IMR-90 (cell line): ENCODE data around the gene IPMK. TPM values are rescaled to one million over a fixed set of nuclear protein-coding genes. Genes with fewer than 3 reads are reported as not detected.

Experiments used
- ATAC-seq: fragments of 200-7000 bp; cut with Tn5 transposase; 2 replicates; pipeline ENCODE4 v1.9.1; 2020; ENCODE audit warnings: low read depth, mild to moderate bottlenecking, moderate library complexity
- BruUV-seq: library from RNA; stranded (reverse); fragments of 400-500 nt; replicated peaks from 2 replicates; lab custom pipeline; 2021; lab: Mats Ljungman, UMichigan
- CTCF ChIA-PET: fragments of 300-600 bp; formaldehyde crosslinking; extraction: SDS; loops from one replicate; lab custom pipeline; 2021; ENCODE audit warnings: antibody characterized with exemption; lab: Yijun Ruan, JAX
- POLR2A ChIA-PET: fragments of 300-600 bp; sonication (Branson Sonifier 250); formaldehyde crosslinking; loops from one replicate; lab custom pipeline; 2022; ENCODE audit warnings: antibody characterized with exemption; ENCODE audit not compliant: unreplicated experiment; lab: Charles Lee
- DNase-seq: peaks from one replicate; pipeline ENCODE4 v3.0.0; 2013
- H2AFZ ChIP-seq: replicated peaks from 2 replicates; pipeline ENCODE3; 2013; ENCODE audit warnings: low read length, mild to moderate bottlenecking; ENCODE audit not compliant: poor library complexity
- H2AK5ac ChIP-seq: 2 replicates; pipeline ENCODE4 v1.6.1; 2013; ENCODE audit warnings: low read depth, low read length, inconsistent platforms
- H2AK9ac ChIP-seq: replicated peaks from 2 replicates; pipeline ENCODE3; 2013; ENCODE audit warnings: mild to moderate bottlenecking, low read depth, low read length, moderate library complexity; ENCODE audit not compliant: poor library complexity
- H2BK120ac ChIP-seq: 2 replicates; pipeline ENCODE4 v1.6.1; 2013; ENCODE audit warnings: low read depth, low read length, inconsistent platforms
- H2BK15ac ChIP-seq: 3 replicates; pipeline ENCODE4 v1.6.1; 2013; ENCODE audit warnings: low read depth, low read length, inconsistent platforms
- H2BK20ac ChIP-seq: 2 replicates; pipeline ENCODE4 v1.6.1; 2013; ENCODE audit warnings: low read depth, mild to moderate bottlenecking, inconsistent platforms, low read length, moderate library complexity
- H2BK5ac ChIP-seq: 2 replicates; pipeline ENCODE4 v1.6.1; 2013; ENCODE audit warnings: mild to moderate bottlenecking, low read depth, low read length, inconsistent platforms; ENCODE audit not compliant: poor library complexity, severe bottlenecking
- H3K14ac ChIP-seq: replicated peaks from 2 replicates; pipeline ENCODE4 v1.6.1; 2013; ENCODE audit warnings: low read depth, low read length, inconsistent platforms
- H3K18ac ChIP-seq: 2 replicates; pipeline ENCODE4 v1.6.1; 2013; ENCODE audit warnings: low read depth, low read length, control low read depth
- H3K23ac ChIP-seq: 2 replicates; pipeline ENCODE4 v1.6.1; 2013; ENCODE audit warnings: low read depth, low read length, inconsistent platforms
- H3K27ac ChIP-seq: 2 replicates; pipeline ENCODE4 v1.5.1; 2013; ENCODE audit warnings: mild to moderate bottlenecking, control low read depth, low read length; ENCODE audit not compliant: insufficient read depth
- H3K27me3 ChIP-seq: 2 replicates; pipeline ENCODE4 v1.6.1; 2013; ENCODE audit warnings: low read length; ENCODE audit not compliant: control insufficient read depth, insufficient read depth
- H3K36me3 ChIP-seq: 2 replicates; pipeline ENCODE4 v1.6.1; 2013; ENCODE audit warnings: low read length, mixed read lengths; ENCODE audit not compliant: control insufficient read depth, insufficient read depth
- H3K4ac ChIP-seq: 2 replicates; pipeline ENCODE4 v1.6.1; 2013; ENCODE audit warnings: low read depth, low read length, inconsistent platforms
- H3K4me1 ChIP-seq: 2 replicates; pipeline ENCODE4 v1.6.1; 2013; ENCODE audit warnings: low read length, mixed read lengths; ENCODE audit not compliant: control insufficient read depth, insufficient read depth
- H3K4me2 ChIP-seq: 2 replicates; pipeline ENCODE4 v1.6.1; 2013; ENCODE audit warnings: low read depth, mild to moderate bottlenecking, control low read depth, low read length, moderate library complexity
- H3K4me3 ChIP-seq: 2 replicates; pipeline ENCODE4 v1.5.1; 2013; ENCODE audit warnings: low read depth, mild to moderate bottlenecking, control low read depth, low read length, moderate library complexity; ENCODE audit not compliant: insufficient read depth
- H3K56ac ChIP-seq: 2 replicates; pipeline ENCODE4 v1.6.1; 2013; ENCODE audit warnings: low read length, inconsistent platforms; ENCODE audit not compliant: insufficient read depth; ENCODE audit errors: extremely low read depth
- H3K79me1 ChIP-seq, 2 experiments: 2 replicates each; pipeline ENCODE4 v1.6.1; 2013; ENCODE audit warnings: low read length in 2 of 2, inconsistent platforms in 1 of 2, low read depth in 1 of 2
- H3K9ac ChIP-seq: 2 replicates; pipeline ENCODE4 v1.6.1; 2013; ENCODE audit warnings: low read depth, low read length, control low read depth
- H3K9me1 ChIP-seq: 2 replicates; pipeline ENCODE4 v1.6.1; 2013; ENCODE audit warnings: low read length, inconsistent platforms; ENCODE audit not compliant: insufficient read depth
- H3K9me3 ChIP-seq: 2 replicates; pipeline ENCODE4 v1.6.1; 2013; ENCODE audit warnings: low read length; ENCODE audit not compliant: control insufficient read depth, insufficient read depth
- H4K20me1 ChIP-seq: 2 replicates; pipeline ENCODE4 v1.6.1; 2013; ENCODE audit warnings: low read length, inconsistent platforms; ENCODE audit not compliant: insufficient read depth
- H4K5ac ChIP-seq: 2 replicates; pipeline ENCODE4 v1.6.1; 2013; ENCODE audit warnings: mild to moderate bottlenecking, low read depth, low read length, control low read depth
- H4K8ac ChIP-seq, 2 experiments: 2 replicates each; pipeline ENCODE4 v1.6.1; 2013; ENCODE audit warnings: low read depth in 2 of 2, low read length in 2 of 2, control low read depth in 1 of 2, inconsistent platforms in 1 of 2
- H4K91ac ChIP-seq: 2 replicates; pipeline ENCODE4 v1.6.1; 2013; ENCODE audit warnings: low read depth, low read length, inconsistent platforms; ENCODE audit not compliant: insufficient read depth
- MXI1 ChIP-seq: IDR thresholded peaks from 2 replicates; pipeline ENCODE4 v1.6.1; 2012; ENCODE audit warnings: low read depth, mild to moderate bottlenecking, low read length, moderate library complexity, borderline replicate concordance
- RAD21 ChIP-seq: IDR thresholded peaks from 2 replicates; pipeline ENCODE4 v1.6.1; 2012; ENCODE audit warnings: low read length, improper control_type of control experiment
- SMC3 ChIP-seq: fragments of 150-350 bp; IDR thresholded peaks from 2 replicates; pipeline ENCODE4 v1.6.1; 2016; ENCODE audit warnings: low read depth, mild to moderate bottlenecking, antibody characterized with exemption, low read length, moderate library complexity
- WGBS, 2 experiments: methylation state at CpG; one replicate each; pipeline versions ENCODE4 v1.1.5 to v1.1.7; 2013; ENCODE audit warnings: missing lambda C conversion rate in 2 of 2; ENCODE audit not compliant: insufficient read length in 1 of 2; ENCODE audit errors: extremely low coverage in 2 of 2; 5-methylcytosine and 5-hydroxymethylcytosine counted together
- dilution Hi-C: fragments of 300-500 bp; cut with HindIII; formaldehyde crosslinking; loops from one replicate; pipeline ENCODE4 v1.14.3; 2018; ENCODE audit warnings: low sequenced_read_pairs; ENCODE audit not compliant: unreplicated experiment
- in situ Hi-C: fragments of 300-500 bp; cut with MboI; formaldehyde crosslinking; loops from 3 replicates; pipeline ENCODE4 v1.14.3; 2019; ENCODE audit warnings: low sequenced_read_pairs, inconsistent platforms, mixed read lengths
- intact Hi-C: fragments of 100-400 bp; cut with micrococcal nuclease; formaldehyde crosslinking; loops from 2 replicates; pipeline ENCODE4 v1.10.0; 2022
- polyA plus RNA-seq, 3 experiments: library from polyadenylated mRNA; depleted of rRNA; stranded (reverse); fragments of >200 nt; gene quantifications; 2 replicates each; pipeline ENCODE4 v1.2.3, GENCODE V29; 2012; ENCODE audit warnings: low replicate concordance in 1 of 3
- total RNA-seq: library from RNA; depleted of rRNA; stranded (reverse); fragments of >200 nt; gene quantifications from 2 replicates; pipeline ENCODE4 v1.2.3, GENCODE V29; 2012
- TF ChIP-seq, protein P1 (sequence below): fragments of 150-350 bp; IDR thresholded peaks from 2 replicates; pipeline ENCODE4 v1.6.1; 2016; ENCODE audit warnings: low read depth, mild to moderate bottlenecking, low read length, moderate library complexity, borderline replicate concordance
- TF ChIP-seq, protein P2 (sequence below): conservative IDR thresholded peaks from 2 replicates; pipeline ENCODE4 v1.5.1; 2012; ENCODE audit warnings: mild to moderate bottlenecking, low read depth, low read length, improper control_type of control experiment
- TF ChIP-seq, protein P3 (sequence below): fragments of 150-350 bp; IDR thresholded peaks from 2 replicates; pipeline ENCODE4 v1.6.1; 2017; ENCODE audit warnings: mild to moderate bottlenecking, antibody characterized with exemption, low read length, low read depth

Gene IPMK
- total and polyA plus RNA-seq, 2 of the 4 experiments (the other 2 are of a cell fraction) = 0.89 to 2.0 TPM

DNA sequence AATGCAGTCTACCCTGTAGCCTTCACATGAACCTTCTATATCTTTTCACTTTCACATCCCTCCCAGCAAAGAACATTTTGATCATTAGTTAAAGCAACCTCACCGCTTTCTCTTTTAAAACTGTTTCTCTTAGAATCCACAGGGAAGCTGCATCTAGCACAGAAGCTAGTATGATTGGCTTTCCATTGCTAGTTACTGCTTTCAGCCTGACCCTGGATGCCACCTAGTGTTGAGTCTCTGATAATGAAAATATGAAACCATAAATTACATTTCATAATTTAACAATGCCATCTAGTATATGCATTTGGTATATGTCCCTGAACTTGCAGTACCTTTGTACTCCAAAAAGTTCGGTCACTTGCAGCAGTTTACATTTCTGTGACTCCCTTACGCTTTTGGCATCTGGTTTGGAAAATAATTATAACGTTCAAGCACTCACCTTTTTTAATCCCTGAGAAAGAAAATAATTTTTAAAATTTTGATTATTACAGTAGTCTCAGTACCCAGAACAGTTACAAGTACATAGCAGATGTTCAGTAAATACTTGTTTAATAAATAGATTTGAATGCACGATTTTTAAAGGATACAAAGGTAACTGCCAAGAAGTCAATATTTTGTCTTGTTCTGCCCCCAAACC, 24.0 kb upstream of the IPMK start:
- Histone ChIP-seq H2BK5ac (no peak overlapping the region), H3K4me3 (no peak overlapping the region), H3K79me1 (no peaks in the 10 kb centered on the region), H4K8ac (no peak overlapping the region), H3K9me1 (no peaks in the 10 kb centered on the region), H2AFZ (no peak overlapping the region), H2BK15ac (no peak overlapping the region), H4K91ac (no peak overlapping the region), H3K14ac (no peak overlapping the region), H3K36me3 (no peaks in the 10 kb centered on the region), H3K4ac (no peak overlapping the region), H4K20me1 (peaks cover 3% of the 10 kb centered on the region; the same call in 1 of the 2 replicates), H3K9ac (no peak overlapping the region), H3K27ac (no peak overlapping the region), H3K4me2 (no peak overlapping the region), H2AK9ac (no peak overlapping the region), H2BK20ac (no peak overlapping the region), H3K23ac (no peak overlapping the region), H3K9me3 (no peaks in the 10 kb centered on the region), H4K5ac (no peak overlapping the region), H3K4me1 (peaks cover 4% of the 10 kb centered on the region; the same call in 1 of the 2 replicates), H2AK5ac (no peak overlapping the region), H2BK120ac (no peak overlapping the region), H3K27me3 (no peaks in the 10 kb centered on the region), H3K18ac (no peak overlapping the region), H3K56ac (no peak overlapping the region)
- ChIA-PET CTCF (interaction anchor here (0.5 to 4.2 kb wide), 11 partner anchors 8 to 114 kb away, joined by 3 to 41 read pairs (median 3); partner anchors contain the start of gene IPMK), POLR2A (interaction anchor here (0.6 kb wide), 1 partner anchor 117 kb away, joined by 3 read pairs; no protein-coding TSS in a partner anchor)
- ATAC-seq (peak; percentile 86), DNase-seq (peak; percentile 71)
- in situ Hi-C loops (no loop called here), dilution Hi-C loops (no loop called here), intact Hi-C loops (loop anchor here (1.0 kb wide), 1 partner anchor 114 kb away; no protein-coding TSS in a partner anchor)
- TF ChIP-seq, protein P1, sequence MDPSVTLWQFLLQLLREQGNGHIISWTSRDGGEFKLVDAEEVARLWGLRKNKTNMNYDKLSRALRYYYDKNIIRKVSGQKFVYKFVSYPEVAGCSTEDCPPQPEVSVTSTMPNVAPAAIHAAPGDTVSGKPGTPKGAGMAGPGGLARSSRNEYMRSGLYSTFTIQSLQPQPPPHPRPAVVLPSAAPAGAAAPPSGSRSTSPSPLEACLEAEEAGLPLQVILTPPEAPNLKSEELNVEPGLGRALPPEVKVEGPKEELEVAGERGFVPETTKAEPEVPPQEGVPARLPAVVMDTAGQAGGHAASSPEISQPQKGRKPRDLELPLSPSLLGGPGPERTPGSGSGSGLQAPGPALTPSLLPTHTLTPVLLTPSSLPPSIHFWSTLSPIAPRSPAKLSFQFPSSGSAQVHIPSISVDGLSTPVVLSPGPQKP = no peak
- TF ChIP-seq RAD21 (peak; percentile 95), SMC3 (peak; percentile 95), MXI1 (no peak)
- TF ChIP-seq, protein P2, sequence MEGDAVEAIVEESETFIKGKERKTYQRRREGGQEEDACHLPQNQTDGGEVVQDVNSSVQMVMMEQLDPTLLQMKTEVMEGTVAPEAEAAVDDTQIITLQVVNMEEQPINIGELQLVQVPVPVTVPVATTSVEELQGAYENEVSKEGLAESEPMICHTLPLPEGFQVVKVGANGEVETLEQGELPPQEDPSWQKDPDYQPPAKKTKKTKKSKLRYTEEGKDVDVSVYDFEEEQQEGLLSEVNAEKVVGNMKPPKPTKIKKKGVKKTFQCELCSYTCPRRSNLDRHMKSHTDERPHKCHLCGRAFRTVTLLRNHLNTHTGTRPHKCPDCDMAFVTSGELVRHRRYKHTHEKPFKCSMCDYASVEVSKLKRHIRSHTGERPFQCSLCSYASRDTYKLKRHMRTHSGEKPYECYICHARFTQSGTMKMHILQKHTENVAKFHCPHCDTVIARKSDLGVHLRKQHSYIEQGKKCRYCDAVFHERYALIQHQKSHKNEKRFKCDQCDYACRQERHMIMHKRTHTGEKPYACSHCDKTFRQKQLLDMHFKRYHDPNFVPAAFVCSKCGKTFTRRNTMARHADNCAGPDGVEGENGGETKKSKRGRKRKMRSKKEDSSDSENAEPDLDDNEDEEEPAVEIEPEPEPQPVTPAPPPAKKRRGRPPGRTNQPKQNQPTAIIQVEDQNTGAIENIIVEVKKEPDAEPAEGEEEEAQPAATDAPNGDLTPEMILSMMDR = peak; percentile 85
- TF ChIP-seq, protein P3, sequence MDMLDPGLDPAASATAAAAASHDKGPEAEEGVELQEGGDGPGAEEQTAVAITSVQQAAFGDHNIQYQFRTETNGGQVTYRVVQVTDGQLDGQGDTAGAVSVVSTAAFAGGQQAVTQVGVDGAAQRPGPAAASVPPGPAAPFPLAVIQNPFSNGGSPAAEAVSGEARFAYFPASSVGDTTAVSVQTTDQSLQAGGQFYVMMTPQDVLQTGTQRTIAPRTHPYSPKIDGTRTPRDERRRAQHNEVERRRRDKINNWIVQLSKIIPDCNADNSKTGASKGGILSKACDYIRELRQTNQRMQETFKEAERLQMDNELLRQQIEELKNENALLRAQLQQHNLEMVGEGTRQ = no peak
- WGBS, 2 experiments = no CpG with 5 or more reads among the region's 5 CpGs
- BruUV-seq = no TSS peak
